ENCODE results near the gene SCAPER.

The SCAPER gene

DNA sequence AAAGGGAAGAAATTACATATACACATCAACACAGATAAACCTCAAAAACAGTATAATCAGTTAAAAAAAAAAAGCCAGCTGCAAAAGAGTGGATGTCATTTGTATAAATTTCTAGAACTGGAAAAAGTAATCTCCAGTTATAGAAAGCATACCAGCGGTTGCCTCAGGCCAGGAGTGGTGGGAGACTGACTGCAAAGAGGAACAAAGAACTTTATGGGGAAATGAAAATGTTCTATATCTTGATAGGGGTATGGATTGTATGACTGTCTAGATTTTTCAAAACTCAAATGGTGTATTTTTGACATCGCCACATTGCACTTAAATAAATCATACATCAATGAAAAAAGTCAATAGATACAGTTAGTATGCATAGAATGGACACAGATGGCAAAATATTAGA, 241.6 kb downstream of the SCAPER start:
- no peak for FAIRE-seq

- FAIRE-seq, result no peak
Measured at GRCh38 chr15:76648732-76649444, 256.3 kb downstream of the SCAPER start.

DNA sequence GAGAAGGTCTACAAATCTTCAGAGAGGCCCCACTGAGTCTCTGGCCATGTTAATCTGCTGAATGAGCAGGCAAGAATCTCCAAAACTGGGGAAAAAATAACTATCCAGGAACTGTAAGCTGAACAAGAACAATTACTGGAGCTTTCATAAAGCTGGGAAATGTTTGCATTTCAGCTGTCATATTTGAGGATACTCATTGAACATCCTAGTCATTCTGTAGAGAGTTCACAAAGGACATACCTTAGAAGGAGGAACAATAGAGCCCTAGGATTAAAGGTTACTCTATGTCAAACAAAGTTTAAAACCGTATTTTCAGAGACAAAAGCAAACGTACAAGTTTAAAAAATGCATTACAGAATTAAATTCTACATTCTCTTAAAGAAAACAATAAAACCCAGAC, 257.5 kb downstream of the SCAPER start:
- no peak for FAIRE-seq

DNA sequence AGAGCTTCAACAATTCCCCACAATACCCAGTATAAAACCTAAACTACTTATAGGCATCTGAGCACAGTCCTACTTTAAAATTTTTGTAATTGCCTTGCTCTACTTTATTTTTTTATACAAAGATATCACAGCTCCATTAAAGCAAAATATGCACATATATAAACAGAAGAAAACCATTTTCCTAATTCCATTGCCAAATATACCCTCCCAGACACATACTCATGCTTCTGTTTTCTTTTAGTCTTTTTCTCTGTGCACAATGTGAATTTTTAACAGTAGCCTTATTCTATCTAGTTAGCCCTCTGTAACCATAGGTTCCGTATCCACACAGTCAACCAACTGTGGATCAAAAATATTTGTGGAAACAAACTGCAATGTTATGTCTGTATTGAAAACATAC, 260.5 kb downstream of the SCAPER start:
- FAIRE-seq, result no peak

DNA sequence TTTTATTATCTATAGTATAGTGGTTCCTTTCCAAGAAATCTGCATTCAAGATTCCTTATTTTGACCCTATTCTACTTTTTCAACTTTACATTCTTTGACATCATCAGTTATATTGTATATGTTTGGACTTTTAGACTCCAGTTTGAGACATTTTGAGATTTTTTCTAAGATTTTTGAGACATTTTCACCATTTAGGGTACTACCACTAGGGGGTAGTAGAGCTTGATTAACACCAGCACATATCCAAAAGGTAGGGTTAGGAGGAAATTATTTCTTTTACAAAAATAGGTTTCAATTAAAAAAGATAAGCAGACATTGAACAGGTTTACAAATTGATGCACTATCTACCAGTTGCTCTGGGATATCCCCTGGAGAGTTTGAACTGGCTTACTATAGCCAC, 262.5 kb downstream of the SCAPER start:
- no peak for FAIRE-seq

DNA sequence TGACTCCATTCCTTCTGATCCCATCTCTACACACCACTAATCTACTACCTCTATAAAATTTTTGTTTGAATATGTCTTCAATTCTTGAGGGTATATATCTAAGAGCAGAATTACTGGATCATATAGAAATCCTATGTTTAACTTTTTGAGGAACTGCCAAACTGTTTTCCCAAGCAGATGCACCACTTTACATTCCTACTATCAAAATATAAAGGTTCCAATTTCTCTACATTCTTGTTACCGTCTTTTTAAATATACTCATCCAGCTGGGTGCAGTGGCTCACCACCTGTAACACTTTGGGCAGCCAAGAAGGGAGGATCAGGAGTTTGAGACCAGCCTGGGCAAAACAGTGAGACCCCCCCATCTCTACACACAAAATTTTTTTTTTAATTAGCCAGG, 268.0 kb downstream of the SCAPER start:
- no peak for FAIRE-seq

GRCh38 chr15:76636059-76636458, 269.1 kb downstream of the SCAPER start:
- no peak for FAIRE-seq

DNA sequence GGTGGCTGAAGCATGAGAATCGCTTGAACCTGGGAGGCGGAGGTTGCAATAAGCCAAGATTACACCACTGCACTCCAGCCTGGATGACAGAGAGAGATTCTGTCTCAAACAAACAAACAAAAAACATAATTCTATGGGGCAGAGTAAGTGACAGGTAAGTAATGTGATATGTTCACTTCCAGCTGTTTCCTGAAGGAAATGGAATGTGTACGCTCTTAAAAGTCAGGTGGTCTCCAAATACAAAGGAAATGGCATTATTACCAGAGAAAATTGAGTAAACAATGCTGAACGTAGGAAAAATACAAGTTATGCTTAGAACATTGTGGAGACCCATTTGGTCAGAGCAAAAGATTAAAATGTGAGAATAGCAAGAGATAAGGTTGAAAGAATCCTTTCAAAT, 278.5 kb downstream of the SCAPER start:
- FAIRE-seq, result no peak

GRCh38 chr15:76625267-76625666, 279.9 kb downstream of the SCAPER start:
- no peak for FAIRE-seq

- no peak for FAIRE-seq
Measured at GRCh38 chr15:76614725-76615124, 290.4 kb downstream of the SCAPER start.

GRCh38 chr15:76588811-76589747, 316.1 kb downstream of the SCAPER start:
- FAIRE-seq, result no peak

DNA sequence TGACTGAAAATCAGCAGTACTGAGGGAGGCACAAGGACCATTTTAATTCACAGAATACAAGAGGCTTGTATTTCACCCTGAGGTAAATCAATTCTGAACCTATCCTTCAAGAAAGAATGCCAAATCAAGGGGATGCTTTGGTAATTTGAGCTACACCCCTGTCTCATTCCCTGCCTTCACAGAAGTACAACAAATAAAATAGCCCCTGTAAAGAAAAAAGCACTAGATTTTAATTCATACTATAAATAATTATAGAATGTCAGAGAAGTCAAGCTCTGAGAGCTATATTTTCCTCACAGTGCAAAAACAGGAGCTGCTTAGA, 319.6 kb downstream of the SCAPER start:
- FAIRE-seq, result no peak

DNA sequence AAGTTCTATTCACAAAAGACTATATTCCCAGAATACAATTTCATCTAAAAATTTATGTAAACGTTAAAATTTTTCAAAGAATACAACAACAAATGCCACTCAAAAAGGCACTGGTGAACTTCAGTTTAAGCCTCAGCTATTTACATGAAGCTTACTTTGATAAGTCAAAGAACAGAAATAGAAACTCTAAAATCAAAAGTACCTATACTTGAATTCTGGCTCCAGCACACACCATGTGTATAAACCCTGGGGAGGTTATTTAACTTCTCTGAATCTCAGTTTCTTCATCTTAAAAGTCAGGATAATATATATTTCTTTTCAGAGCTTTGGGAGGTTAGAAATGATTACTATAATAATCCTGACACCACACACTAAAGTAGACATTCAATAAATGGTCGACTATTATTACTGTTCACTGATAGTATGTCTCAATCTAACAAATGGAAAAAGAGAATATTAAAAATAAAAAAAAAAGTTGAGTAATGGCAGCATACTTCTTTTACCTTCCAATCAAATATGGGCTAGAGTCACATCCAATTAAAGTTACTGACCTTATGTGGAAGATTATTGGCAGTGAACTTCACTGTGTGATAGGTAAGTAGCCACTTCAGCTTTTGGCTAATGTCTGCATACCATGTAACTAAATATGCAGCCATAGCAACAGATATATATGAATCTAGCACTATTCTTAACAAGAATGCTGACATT, 320.1 kb downstream of the SCAPER start:
- no peak for FAIRE-seq

DNA sequence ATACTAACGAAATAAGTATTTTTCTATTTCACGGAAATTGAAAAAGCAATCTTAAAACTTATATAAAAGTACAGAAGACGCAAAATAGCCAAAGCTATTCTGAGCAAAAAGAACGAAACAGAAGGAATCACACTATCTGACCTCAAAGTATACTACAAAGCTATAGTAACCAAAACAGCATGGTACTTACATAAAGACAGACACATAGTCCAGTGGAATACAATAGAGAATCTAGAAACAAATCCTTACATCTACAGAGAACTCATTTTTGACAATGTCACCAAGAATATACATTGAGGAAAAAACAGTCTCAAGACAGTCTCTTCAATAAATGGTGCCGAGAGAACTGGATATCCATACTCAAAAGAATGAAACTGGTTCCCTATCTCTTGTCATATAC, 322.6 kb downstream of the SCAPER start:
- FAIRE-seq, result no peak

- FAIRE-seq, result no peak
Measured at GRCh38 chr15:76577879-76578512, 327.1 kb downstream of the SCAPER start.

GRCh38 chr15:76576523-76577279, 328.4 kb downstream of the SCAPER start:
- no peak for FAIRE-seq

DNA sequence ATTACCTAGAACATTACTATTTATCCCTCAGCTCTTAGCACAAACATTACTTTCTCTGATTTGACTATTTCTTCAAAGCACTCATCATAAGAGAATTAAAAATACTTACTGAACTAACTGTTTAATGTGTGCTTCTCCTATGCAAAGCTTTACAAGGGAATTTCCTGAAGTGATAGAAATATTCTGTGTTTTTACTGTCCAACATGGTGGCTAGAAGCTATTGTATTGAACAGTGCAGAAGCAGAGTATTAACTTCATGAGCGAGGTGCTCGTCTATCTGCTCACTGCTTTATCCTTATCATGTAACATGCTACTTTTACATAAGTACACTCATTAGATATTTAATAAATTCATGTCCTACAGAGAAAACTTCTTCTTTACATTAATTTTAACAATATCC, 329.5 kb downstream of the SCAPER start:
- FAIRE-seq, result no peak

- no peak for FAIRE-seq
Measured at GRCh38 chr15:76575274-76575673, 329.9 kb downstream of the SCAPER start.

- FAIRE-seq, result no peak
Measured at GRCh38 chr15:76572983-76573314, 332.2 kb downstream of the SCAPER start.

DNA sequence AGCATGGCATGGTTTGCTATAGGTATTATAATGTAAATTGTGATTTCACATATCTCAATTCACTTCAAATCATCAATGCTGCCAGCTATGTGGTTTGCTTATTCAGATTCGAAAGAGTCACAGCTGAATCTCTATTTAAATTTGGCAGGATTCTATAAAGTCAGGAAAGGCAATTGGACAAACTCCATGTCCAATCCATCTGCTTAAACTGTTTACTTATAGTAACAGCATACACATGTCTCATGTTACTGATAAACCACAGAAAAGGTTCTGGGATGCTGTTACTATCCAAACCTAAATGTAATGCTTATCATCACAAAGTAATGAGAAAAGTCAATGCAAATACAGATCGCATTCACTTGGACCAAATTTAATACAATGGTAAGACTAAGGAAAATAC, 338.9 kb downstream of the SCAPER start:
- no peak for FAIRE-seq

DNA sequence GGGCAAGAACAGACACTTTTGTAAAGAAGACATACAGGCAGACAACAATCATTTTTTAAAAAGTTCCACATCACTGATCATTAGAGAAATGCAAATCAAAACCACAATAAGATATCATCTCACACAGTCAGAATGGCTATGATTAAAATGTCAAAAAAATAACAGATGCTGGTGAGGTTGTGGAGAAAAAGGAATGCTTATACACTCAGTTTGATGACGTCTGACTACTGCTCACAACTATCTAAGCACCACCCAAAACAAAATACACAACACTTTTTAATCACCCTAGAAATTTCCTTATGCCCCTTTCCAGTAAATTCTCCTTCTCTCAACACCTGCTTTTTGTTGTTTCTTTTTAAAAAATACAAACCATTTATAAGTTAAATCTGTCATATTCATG, 339.8 kb downstream of the SCAPER start:
- FAIRE-seq, result no peak

DNA sequence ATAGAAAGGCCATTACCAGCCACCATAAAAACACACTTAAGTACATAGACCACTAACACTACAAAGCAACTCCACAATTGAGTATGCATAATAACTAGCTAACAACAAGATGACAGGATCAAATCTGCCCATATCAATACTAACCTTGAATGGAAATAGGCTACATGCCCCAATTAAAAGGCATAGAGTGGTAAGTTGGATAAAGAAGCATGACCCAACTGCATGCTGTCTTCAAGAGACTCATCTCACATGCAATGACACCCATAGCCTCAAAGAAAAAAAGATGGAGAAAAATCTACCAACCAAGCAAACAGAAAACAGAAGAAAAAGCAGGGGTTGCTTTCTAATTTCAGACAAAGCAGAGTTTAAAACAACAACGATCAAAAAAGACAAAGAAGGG, 349.9 kb downstream of the SCAPER start:
- no peak for FAIRE-seq

DNA sequence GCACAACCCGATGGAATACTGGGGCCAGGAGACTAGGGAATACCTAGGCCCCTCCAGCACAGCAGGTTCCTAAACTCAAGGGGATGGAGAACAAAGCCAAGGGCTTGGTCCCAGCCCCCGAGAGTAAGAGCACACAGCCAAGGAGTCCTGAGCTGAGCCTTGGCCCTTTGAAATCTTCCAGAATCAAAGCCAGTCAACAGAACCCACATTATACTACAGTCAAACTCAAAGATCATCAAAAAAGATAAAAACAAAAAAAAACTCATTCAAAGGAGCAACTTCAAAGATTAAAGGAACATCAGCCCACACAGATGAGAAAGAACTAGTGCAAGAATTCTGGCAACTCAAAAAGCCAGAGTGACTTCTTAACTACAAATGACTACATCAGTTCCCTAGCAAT, 351.6 kb downstream of the SCAPER start:
- no peak for FAIRE-seq
